ENCODE data around the gene KIAA0040.

Gene KIAA0040

GRCh38 chr1:175200678-175201521, 8.3 kb upstream of the KIAA0040 start:
- DNase-seq (ENCODE audit: low read depth), result no peak

DNA sequence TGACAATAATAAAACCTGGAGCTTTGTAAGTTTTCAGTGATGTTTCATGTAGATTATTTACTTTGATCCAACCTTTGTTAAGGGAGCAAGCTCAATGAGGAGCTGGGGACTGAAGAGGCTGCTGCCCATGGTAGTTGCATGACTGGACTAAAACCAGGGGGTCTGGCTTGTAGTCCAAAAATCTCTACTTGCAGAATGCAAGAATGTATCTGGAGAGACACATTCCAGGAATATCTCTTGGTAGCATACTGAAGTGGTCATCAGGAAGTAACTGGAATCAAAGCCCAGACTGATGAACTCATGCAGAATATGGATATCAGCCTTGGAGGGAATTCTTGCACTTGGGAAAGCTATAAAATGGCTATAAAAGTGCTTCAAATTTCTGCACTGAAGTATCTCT, 5.8 kb upstream of the KIAA0040 start:
- DNase-seq (ENCODE audit: low read depth), result no peak

GRCh38 chr1:175197531-175197930, 5.0 kb upstream of the KIAA0040 start:
- no peak for DNase-seq (ENCODE audit: low read depth)

GRCh38 chr1:175195798-175196197, 3.2 kb upstream of the KIAA0040 start:
- DNase-seq (ENCODE audit: low read depth), result no peak

DNA sequence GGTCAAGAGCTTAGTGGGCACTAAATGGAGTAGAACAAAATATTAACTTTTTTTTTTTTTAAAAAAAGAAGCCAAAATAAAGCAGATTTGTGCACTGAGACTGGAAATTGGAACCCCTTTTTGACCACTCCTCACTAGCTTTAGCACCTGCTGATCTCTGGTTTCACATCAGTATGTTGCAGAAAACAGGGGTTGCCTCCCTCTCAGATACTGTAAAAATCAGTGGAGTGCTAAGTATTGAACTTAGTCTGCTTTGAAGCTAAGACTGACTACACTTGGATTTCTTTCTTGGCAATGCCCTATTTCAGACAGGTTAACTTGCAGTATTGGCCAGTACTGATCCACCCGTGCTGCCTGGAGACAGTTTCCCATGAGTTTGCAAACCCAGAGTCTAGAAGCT, 2.7 kb upstream of the KIAA0040 start:
- DNase-seq (ENCODE audit: low read depth), result no peak

DNA sequence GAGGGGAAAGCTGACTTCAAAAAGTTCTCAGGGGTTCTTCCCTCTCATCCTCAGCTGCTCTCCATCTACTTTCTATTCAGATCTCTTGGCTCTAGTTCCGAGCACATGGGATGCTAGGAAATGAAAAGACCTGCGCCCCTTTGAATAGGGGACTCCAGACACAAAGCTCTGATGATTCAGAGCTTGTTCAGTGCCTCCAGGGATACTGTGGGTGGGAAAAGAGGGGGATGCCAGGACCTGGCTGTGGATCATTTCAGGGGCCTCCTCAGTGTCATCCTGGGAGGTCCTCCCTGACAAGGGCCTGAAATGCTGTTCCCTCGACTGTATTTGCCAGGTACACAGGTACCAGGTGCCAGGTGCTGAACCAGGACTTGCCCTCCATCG, 943 bp upstream of the KIAA0040 start:
- no peak for DNase-seq (ENCODE audit: low read depth)

DNA sequence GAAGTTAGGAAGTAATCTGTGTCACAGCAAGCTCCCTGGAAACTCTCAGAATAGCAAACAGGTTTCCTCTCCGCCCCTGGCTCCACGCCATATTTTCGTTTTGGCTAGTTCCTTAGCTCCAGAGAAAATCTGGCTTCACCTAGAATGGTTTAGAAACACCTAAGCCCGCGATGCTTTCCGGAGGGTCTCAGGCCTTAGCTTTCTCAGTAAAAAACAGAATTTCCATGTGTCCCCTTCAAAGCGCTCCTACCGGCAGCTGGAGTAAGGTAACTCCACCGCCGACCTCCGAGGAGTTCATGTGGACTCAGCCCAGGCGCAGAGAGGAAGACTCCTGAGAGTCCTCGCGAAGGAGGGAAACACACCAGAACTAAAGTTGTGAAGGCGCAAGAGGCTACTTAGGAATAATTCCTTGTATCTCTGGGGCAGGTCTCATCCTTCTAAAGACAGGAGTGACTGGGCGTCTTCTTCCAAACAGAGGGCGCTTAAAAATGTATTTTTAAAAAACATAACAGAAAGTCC, 406 bp downstream of the KIAA0040 start:
- no peak for DNase-seq (ENCODE audit: low read depth)

DNA sequence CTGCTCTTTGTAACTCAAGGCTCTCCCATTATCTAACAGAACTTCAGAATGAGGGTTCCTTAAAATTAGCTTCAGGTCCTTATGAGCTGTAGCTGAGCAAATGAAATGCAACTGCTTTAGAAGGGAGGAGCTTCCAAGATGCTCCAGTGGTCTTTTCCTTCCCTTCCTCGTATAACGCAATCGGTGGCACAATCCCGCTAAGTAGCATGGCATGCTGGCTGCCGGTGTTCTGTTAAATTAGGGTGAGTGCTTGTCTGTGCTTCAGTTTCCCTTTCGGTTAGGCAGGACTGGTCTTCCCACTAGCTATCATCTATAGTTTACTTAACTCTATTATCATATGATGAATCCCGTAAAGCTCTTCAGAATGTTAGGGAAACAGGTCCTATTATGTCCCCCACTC, 917 bp downstream of the KIAA0040 start:
- DNase-seq (ENCODE audit: low read depth), result no peak

DNA sequence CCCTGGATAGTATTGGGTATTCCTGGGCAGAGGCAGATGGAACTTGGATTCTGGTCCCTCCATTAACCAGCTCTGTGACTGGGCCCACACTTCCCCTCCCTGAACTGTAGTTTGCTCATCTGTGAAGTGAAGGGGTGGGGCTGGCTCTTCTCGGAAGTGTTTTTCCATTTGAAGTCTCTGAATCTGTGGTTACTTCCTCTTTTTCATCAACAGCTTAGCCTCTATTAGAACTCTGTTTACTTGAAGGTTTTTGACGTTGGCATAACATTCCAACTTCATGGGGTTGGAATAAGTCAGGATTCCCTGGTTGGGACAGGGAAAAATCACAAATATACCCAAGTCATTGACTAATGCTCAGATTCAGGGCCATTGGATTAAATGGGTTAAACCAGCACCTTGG, 3.6 kb downstream of the KIAA0040 start:
- DNase-seq (ENCODE audit: low read depth), result no peak

DNA sequence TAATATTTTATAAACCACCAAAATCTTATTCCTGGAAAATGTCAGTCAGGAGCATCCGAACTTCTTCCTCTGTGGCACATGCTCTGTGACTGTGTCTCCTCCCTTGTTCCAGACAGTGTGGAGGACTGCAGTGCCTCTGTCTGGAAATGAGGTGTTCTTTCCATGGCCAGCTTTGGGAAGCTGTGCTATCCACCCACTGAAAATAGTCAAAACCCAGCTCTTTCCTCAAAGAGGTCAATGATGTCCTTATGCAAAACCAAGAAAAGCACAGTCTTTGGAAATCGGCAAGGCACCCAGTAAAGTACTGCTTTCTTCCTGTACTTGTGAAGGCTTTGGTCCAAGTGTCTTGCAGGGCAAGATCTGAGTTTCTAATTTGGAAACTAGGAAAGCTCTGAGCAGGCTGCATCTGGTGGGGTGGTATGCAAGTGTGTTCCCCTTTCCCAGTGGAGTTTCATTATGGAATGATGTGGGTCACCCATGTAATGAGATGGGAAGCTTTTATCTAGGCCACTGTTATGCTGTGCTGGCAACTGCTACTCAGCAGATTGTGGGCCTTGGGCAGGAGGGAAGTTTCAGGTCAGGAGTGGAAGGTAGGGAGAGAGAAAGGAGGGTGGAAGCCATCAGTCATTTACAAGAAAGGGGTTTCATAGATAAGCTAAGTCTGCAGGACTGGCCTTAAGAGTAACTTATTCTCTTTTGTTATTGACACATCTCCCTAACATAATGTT, 6.0 kb downstream of the KIAA0040 start:
- DNase-seq (ENCODE audit: low read depth), result no peak

DNA sequence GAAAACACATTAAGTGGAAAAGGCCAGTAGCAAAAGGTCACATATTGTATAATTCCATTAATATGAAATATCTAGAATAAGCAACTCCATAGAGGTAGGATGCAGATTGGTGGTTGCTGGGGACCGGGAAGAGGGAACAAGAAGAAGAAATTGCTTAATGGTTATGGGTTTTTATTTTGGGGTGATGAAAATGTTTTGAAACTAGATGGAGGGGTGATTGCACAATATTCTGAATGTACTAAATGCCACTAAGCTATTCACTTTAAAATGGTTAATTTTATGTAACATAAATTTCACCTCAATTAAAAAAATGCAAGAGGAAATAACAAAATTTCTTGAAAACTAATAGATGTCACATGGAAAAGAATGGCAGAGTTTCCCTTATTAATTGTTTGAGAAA, 6.7 kb downstream of the KIAA0040 start:
- DNase-seq (ENCODE audit: low read depth), result no peak

GRCh38 chr1:175183586-175183985, 9.0 kb downstream of the KIAA0040 start:
- DNase-seq (ENCODE audit: low read depth), result no peak

DNA sequence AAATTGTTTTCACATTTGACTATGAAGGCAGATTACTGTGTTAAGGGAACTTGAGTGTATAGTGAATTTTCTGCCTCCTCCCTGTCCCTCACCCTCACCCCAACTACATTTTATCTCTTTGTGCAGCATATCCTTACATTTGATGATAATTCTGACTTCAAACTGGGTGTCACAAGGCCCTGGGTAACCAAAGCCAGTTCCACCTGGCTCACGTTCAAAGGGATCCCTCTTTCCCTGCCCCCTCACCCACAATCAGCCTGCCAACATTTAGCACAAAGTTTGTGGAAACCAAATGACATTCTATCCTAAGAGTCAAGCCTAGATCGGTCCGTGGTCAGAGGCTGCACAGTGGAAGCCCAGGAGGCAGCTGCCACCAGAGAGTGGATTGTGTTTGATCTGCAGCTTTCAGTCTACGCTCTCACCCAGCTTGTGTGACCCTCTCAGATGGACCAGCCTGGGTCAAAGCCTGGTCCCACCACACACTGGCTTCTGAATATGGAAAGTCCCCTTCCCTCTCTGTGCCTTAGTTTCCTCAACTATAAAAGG, 10.3 kb downstream of the KIAA0040 start:
- DNase-seq (ENCODE audit: low read depth), result no peak

DNA sequence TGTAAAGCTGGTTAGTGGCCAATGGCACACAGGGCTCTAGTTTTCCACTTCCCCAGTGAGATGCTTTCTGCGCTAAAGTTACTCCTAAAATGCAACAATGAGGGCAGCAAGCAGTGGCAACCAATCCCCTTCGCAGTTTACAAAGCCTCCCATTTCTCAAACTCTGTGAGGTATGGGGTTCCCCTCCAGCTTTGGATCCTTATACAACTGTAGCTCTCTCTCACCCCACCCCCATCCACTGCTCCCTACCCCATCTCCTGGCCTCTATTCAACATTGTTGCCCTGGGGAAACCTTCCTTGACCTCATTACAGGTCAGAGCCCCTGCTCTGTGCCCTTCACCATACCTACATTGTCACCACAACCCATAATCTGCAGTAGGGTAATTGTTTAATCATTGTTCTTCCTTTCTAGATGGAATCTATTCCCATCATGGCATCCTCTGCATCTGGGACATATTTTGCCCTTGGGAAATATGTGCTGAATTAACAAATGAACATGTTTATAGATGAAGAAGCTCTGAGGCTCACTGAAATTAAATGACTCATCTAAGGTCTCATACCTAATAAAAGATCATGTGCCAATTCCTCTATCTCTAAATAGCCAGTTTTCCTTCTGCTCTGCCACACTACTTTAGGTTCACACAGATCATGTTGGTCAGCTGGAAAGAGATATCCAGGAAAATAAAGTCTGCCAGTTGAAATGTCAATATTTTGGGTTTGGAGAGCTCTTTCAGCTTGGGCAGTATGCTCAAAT, 12.6 kb downstream of the KIAA0040 start:
- DNase-seq (ENCODE audit: low read depth), result no peak

GRCh38 chr1:175178456-175178855, 14.1 kb downstream of the KIAA0040 start:
- DNase-seq (ENCODE audit: low read depth), result no peak

DNA sequence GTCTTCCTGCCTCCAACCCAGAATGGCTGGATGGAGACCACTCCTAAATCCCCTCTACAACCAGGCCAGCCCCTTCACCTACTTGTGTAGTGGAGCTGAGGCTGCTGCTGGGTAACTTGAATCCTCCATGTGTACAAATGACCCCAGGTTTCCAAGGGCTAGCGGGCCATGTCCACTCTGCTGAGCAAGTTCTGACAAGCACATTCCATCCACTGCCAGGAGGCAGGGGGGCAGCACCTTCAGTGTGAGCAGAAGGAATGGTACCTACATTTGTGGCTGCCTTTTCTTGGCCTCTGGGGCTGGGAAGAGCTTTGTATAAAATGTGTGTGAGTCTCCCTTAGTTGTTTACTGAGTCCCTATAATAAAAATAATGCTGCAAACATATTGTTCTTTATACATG, 14.5 kb downstream of the KIAA0040 start:
- DNase-seq (ENCODE audit: low read depth), result no peak

DNA sequence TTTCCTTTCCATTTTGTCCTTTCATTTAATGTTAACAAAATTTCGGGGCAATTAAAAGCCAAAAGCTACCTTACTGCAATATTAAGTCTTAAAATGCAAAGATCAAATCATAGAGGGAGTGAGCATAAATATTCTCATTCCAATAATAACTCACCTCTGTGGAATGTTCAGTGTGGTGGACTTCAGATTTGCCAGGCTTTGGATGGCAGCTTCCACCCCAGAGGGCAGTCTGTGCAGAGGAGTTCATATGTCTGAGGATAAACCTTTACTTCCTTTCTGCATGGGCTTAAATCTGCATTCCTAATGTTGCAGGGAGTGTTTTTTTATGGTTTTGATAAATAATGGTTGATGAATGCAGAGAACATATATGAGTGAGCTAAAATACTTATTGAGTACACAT, 16.3 kb downstream of the KIAA0040 start:
- no peak for DNase-seq (ENCODE audit: low read depth)

DNA sequence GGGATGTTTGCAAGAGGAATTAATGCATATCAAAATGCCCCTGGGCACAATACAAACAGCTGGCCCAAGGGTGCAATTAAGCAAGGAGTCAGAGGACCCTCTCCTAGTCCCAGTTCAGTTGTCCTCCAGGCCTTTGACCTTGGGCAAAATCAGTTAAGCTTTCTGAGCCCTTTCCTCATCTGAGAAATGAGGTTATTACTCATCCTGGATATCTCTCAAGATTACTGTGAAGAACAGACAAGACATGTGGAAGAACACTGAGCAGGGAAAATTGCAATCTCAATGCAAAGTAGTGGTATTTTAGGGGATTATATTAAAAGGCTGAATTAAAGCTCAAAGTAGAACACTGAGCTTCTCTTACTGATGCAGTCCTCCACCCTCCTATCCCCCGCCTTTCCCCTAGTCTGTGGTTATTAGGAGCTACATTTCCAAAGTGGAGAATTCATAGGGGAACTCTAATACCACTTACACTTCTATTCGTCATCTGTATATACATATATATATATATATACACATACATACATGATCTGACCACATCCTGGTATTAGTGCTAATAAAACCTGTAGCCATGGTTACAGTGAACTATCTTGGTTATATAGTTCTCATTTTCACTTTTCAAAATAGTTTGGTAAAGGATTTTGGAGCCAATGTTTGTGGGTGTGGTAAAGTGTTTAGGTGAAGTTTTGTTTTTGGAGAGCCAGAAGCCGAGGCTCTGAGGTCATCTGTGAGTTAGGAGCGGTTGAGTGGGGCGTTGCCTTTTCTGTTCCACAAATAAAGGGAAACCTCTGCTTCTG, 18.1 kb downstream of the KIAA0040 start:
- DNase-seq (ENCODE audit: low read depth), result no peak

DNA sequence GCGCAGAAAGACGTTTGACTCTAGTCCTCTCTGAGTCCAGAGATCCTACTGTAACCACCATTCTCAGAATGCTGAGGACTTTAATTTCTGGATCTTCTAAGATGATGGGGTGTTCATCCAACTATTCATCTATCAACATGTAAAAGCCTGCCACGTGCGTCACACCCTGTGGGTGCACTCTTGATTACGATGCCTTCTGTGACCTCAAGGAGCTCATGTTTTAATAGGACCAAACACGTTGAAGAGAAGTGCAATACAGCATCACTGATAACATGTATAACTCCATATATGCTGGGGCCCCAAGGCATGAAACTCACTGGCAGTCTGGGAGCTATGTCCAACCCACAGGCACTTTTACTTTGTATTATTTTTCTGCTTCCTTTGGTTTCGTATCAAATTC, 19.0 kb downstream of the KIAA0040 start:
- DNase-seq (ENCODE audit: low read depth), result no peak

DNA sequence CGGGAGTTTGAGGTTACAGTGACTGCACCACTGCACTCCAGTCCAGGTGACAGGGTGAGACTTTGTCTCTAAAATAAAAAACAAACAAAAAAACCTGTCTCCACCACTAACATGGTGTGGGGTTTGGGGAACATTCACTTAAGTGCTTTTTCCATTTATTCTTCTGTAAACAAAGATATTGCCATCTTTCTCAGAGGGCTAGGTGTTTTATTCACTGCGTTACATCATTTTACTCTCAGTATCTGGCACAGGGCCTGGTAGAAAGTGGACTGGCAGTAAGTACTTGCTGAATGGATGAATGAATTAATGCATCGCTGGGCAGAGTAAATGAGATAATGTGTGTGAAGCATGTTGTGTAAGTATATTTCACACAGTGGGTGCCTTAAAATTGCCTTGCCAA, 20.1 kb downstream of the KIAA0040 start:
- DNase-seq (ENCODE audit: low read depth), result no peak
